GM19025 (cell line): ENCODE measurements around the gene KCNN3.

Experiments
- ATAC-seq: cut with Tn5 transposase; IDR thresholded peaks from one replicate; pipeline ENCODE4 v1.9.1; 2021; ENCODE audit warnings: mild to moderate bottlenecking, low read depth, moderate library complexity; ENCODE audit not compliant: unreplicated experiment

Gene KCNN3

DNA sequence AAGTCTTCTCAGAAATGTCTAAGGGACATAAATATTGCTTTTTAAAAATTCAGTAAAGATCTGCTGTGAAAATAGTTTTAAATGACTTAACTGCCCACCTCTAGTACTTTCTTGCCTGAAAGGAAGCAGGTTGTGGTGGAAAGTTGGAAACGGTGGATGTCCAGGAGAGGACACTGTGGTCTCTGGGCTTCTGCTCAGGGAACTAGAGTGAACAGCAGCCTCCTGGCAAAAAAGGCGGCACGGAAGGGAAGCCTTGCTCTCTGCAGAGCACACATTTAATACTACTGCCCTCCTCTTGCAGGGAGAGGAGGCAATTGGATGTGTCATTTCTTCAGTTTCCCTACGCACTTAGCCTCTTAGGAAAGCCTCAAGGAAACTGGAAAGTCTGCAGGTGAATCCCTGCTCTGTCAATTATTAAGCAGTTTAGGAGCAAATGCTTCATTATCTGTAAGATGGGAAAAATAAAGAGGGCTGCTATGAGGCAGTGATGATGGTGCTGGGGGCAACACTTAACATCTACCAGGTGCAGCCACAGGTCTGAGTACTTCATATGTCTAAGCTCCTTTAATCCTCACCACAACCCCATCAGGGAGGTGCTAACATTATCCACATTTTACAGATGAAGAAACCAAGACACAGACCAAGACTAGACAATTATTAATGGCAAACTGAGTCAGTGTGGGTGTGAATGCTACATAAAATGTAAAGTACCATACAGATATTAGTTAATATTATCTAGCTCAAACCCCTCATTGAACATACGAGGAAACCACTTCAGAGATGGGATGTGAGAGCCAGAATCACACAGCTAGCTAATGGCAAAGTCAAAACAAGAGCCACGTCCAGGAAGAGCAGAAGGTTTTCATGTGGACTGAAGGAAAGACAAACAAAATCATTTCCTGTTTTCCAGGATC is 153.2 kb downstream of the KCNN3 start:
- ATAC-seq: no peak

DNA sequence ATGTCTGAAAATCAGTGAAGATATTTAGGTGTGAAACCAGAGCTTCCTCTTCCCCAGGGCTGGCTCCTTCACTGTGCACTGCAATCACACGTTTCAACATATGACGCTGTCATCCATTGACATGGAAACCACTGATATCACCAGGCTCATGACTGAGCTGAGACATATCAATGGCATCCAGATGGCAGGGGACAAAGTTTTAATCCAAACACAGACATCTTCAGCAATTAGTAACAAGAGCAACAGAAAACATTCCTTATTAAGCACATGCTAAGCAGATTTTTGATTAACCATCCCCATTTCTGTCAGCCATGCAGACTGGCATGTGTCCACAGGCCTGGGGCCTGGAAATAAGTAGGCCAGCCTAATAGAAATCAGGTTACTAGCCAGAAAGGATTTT is 154.1 kb downstream of the KCNN3 start:
- no peak for ATAC-seq

DNA sequence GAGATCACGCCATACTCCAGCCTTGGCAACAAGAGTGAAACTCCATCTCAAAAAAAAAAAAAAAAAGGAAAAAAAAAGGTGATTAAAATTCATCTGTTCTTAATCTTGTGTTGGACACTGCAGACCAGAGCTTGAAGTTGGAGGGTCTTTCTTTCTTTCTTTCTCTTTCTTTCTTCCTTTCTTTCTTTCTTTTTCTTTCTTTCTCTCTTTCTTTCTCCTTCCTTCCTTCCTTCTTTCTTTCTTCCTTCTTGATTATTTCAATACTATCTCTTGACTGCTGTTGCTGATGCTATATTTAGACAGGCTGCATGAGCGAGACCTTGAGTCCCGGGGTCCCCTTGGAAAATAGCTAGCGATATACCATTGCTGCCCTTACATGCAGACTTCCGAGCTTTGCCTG is 154.7 kb downstream of the KCNN3 start:
- ATAC-seq: no peak

DNA sequence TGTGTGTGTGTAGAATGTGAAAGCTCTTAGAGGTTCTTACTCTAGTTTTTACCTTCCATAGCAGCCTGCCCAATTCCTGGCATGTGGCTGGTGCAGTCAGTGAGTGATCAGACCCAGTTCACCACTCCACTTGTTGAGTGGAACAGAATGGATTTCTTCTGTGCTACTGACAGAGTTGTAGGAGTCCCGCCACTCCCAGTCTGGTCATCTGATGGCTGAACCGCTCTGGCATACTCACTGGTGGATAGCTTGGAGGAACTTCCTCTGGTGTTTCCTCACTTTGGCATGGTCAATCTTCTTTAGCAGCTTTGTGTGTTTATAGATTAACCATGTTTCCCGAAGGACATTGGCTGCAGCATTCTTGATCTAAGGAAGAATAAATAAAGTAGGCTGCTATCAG is 155.4 kb downstream of the KCNN3 start:
- ATAC-seq: no peak

DNA sequence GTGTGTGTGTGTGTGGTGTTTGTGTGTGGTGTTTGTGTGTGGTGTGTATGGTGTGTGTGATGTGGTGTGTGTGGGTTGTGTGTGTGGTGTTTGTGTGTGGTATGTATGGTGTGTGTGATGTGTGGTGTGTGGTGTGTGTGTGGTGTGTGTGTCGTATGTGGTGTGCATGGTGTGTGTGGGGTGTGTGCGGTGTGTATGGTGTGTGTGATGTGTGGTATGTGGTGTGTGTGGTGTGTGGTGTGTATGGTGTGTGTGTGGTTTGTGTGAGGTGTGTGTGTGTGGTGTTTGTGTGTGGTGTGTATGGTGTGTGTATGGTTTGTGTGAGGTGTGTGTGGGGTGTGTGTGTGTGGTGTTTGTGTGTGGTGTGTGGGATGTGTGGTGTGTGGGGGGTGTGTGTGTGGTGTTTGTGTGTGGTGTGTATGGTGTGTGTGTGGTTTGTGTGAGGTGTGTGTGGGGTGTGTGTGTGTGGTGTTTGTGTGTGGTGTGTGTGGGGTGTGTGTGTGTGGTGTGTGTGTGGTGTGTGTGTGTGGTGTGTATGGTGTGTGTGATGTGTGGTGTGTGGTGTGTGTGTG is 155.9 kb downstream of the KCNN3 start:
- no peak for ATAC-seq

DNA sequence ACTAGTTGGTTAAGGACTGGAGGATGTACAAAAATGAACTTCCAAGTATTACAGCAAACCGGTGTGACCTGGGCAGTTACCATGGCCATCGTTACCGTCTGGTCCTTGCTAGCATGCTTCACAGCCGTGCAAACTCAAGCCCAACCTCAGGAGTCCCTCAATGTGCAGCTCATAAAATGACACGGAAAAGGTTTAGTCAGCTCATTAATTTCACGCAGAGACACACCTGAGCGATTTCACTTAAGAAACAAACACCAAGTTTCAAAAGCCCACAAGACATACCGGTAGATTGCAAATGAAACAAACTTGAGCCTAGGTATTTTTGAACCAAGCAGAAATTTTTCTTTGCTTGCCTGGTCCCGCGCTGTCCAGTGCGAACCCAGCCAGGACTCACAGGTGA is 157.1 kb downstream of the KCNN3 start:
- no peak for ATAC-seq

DNA sequence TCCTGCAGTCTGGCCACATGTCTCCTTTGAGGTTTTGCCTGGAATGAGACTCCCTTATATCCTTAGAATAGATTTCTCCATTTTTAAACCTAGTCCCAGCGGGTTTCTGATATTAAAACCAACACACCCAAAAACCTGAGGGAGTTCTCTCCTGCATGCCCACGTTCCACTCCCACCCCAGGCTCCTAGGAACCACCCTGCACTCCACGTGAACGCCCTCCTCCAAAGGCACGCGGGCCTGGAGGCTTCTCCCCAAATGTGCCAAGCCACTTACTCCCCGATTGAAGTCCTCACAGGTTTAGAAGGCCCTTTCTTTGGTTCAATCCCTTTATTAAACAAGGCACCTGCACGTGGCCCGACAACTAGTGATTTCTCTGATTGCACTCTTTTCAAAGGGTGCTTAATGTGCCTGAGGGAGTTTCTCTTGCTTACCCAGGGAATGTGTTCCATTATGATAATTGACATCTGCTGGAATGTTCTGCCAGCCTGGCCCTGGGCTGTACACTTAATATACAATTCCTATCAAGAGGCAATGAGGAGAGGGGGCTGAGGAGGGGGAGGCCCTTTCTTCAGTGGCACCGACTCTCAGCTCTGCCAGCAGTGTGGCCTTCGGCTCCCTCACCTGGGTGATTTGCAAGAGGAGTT is 157.8 kb downstream of the KCNN3 start:
- ATAC-seq: no peak

DNA sequence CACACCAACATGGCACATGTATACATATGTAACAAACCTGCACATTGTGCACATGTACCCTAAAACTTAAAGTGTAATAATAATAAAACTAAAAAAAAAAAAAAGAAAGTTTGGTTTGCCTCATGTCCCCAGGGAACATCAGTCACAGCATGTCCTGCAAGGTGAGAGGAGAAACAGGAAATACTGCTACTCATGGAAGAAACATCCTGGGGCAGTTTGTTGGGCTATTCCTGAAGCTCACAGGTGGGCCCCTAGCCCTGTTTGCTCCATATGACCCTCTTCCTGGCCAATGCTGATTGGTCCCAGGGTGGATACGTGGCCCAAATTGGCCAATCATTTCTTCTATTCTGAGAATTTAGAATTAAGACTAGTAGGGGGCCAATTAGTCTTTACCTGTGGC is 158.7 kb downstream of the KCNN3 start:
- no peak for ATAC-seq

DNA sequence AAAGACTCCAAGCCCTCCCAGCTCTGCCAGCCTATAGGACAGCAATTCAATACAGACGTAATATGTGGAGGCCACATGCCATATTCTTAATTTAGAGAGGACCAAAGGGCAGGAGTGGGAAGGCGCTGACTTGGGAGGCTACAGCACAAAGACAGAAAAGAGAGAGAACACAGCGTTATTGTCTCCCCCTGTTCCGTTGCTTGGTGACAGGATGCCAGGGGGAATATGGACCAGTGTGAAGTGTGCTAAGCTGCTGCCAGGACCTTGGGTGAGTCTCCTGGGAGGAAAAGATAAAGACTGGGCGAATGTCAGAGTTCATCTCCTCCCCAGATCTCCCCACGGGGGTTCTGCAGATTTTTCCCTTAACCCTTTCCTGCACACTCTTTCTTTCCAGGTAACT is 160.0 kb downstream of the KCNN3 start:
- ATAC-seq: no peak

DNA sequence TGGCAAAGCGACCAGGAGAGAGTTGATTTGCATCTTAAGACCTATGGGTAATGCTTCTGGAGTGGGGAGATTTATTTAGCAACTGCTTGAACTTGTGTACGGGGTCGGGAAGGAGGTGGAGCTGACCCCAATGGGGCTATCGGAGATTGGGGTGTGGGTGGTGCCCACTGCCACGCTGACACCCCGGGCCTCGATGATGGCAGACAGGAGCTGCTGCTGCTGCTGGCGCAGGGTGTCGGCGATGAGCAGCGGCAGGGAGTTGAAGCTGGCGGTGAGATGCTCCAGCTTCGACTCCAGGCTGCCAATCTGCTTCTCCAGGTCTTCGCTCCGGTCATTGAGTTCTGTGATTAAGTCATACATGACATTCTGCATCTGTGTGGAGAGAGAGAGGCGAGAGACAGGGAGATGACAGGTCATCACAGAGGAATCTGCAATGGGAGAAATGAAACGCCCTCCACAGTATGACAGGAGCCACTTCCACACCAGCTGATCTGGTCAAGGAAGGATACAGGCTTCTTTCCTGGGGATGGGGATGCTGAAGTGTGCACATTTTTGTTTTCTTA is 162.1 kb downstream of the KCNN3 start:
- no peak for ATAC-seq

DNA sequence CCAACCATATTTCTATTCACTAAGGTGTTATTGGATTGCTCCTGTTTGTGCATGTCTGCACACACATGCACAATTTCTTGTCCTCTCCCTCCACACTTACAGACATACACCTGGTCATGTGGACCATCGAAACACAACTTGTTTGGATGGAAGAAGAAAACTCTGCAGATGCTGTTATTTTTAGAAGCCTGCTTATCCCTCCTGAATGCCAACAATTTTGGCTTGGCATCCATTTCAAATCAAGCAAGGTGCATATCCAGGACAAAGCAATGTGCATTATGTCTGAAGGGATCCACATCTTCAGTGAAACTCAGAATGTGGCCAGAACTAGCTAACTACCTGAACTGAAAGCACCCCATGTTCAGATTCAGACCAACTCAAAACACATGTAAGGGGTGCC is 163.2 kb downstream of the KCNN3 start:
- no peak for ATAC-seq

DNA sequence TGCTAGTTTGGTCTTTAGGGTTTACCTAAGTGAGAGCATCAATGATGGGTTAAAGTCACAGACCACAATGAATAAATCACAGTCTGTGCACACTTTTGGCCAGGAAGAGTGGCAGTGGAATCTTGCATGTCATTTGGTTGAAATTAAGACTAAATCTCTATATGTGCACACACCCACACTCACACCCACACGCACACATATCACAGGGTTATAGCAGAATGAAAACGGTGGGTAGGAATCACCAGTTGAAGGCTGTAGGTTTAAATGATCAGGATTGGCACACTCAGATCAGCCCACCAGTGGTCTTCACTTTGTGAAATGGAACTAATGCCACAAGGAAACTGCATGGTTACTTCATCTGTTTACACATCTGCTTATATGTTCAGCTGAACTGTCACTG is 164.5 kb downstream of the KCNN3 start:
- ATAC-seq: no peak

DNA sequence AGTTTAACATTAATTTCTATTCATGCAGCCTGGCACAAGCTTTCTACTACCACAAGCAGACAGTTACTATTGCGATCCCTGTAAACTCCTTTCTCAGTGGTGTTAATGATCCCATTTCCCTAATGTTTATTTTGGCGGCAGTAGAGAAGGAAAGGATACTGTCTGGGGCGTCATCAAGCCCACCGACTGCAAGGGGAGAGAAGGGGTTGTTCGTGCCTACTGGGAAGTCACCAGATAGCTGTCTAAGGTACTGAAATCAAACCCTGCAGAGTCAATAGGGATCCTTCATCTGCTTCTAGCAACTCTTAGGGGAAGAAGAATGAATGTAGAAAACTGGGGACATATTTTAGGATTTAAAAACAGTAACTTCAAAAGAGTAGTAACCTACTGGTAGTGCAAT is 166.9 kb downstream of the KCNN3 start:
- no peak for ATAC-seq

DNA sequence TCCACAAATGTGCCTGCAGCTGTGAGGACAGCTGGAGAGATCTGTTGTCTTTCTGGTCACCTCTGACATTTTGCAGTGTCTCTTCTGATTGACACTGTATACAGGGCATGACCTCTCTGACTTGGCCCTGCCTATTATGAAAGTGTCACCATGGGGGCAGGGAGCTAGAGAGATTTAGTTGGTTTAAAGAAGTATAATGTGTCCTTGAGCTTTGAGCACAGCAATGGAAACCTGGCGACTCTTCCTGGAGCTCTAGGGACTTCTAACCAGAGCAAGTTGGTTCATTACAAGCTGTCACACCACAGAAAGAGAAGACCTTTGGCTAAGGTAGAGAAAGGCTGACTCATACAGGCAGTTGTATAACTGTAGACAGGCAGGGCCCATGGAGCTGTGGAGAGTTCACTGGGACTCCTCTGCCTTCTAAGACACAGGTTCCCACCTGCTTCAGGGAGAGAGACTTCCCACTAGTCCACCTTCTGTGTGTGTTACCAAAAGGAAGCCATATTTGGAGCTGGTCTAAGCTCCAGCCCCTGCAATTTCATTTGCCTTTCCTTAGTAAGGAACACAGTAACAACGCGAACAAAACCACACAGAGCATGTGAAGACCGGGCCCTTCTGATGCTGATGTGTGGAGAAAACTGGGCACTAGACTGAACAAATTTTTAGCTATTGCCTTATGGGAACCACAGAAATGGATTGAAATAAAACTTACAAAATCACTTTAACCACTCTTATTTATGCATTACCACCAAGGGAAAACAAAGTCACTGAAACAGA is 171.6 kb downstream of the KCNN3 start:
- ATAC-seq: no peak

DNA sequence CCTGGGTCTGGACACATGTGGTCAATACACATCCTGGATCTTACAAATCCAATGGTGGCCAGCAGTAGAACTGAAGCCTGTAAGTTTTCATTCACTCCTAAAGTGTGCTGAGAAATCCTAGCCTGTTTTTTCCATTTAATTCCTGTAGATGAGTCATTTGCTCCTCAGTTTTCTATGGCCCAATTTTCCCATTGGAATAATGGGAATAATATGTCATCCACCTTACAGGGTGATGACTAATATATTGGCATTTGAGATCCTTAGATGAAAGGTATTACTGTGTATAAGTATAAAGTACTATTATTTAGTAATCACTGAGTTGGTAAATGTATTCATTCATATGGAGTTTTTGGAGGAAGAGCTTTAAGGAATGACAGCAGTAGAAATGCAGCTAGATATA is 172.4 kb downstream of the KCNN3 start:
- ATAC-seq: no peak

DNA sequence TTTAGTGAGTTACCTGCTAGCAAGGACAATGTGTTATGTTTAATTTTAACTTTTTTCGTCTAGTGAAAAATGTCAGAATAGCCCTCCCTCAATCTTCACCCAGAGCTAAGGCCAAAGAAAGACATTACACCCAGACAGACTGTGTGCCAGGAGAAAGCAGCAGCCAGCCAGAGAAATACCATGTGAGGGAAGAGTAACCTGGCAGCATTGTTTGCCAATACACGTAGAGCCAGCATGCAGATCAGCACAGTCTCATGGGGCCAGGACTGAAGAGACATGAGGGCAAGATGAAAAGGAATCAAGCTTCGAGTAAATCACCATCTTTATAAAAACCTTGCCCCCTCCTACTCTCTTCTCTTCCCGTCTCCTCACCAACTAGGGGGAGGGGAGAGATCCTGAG is 173.6 kb downstream of the KCNN3 start:
- no peak for ATAC-seq

DNA sequence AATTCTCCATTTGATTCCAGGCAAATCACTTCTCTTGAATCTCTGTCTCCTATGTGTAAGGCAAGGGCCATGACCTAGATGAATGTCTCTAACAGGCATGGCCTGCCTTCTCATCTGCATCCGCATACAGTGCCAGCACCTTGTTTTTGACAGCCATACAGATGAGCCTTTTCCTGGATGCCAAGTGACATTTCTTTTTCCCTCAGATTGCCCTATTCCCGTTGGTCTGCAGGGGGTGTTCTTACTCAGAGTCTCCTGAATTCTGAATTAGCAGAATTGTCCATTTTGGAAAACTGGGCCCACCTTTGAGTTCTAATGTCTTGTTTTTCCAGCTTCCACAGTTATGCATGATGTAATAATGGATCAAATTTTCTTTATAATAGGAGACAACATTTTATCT is 174.1 kb downstream of the KCNN3 start:
- ATAC-seq: no peak

DNA sequence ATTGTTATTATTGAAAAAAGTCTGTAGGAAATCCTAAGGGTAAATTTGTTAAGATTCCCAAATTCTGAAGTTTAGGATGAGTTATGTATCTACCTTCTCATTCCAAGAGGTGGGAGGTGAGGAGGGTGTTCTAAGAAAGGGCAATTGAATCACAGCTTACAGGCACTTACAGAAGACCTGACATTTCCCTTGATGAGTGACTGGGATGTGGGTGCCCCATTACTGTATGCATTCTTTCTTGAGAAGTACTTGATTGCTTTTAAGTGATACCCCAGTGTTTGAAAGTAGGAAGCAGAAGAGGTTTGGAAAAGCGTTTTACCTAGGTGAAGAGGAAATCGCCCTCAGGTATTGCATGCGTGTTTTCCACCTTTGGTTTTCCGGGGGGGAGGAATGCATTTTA is 175.1 kb downstream of the KCNN3 start:
- no peak for ATAC-seq

DNA sequence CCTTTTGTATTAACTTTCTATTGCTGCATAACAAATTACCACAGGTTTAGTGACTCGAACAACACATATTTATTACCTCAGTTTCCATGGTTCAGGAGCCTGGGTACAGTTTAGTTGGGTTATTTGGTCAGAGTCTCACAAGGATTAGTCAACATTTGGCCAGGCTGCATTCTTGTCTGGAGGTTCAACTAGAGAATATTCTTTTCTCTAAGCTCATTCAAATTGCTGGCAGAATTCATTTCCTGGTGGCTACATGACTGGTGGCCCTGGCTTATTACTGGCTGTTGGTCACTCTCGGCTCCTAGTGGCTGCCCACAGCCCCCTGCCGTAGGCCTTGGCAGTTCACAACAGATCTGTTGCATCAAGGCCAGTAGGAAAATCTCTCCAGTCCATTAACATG is 181.0 kb downstream of the KCNN3 start:
- ATAC-seq: no peak

DNA sequence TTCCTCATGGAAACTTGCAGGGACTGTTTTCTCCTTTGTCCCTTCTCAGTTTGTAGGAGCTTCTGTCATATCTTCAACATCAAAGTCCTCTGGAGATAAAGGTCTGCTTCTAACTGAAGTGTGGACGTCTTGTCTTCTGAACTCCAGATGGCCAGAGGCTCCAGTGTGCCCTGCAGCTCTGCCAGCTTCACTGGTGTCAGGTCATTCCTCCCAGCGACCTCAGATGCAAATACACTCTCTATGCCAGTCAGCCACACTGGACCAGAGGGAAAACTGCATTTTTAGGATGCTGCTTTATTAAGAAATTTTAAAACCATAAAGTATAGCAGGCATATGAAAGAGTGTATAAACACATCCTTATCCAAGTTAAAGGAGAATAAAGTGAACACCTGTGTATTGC is 183.6 kb downstream of the KCNN3 start:
- no peak for ATAC-seq

DNA sequence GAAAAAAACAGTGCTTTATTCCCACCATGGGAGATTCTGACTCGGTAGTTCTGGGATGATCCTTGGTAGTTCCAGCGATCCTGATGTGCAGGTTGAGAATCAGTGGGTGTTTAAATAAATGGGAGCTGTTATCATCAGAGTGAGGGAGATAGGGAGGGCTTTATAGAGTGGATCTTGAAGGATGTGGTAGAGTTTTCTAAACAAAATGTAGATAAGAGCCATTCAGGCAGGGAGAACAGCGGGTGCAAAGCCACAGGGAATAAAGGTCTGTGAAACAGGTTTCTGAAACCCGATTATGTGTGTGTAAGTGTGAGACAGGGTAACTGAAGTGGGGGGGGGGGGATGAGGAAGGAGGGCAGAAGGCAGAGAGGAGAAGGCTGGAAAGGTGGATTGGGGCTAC is 186.3 kb downstream of the KCNN3 start:
- ATAC-seq: no peak
